ENCODE results near the gene ARHGEF39. TPM values are rescaled to one million over a fixed set of nuclear protein-coding genes. Genes with fewer than 3 reads are reported as not detected.

The ARHGEF39 gene
- total RNA-seq, 1 donor from 2014 or later: 10.4 TPM

- H3K36me3 Mint-ChIP-seq (ENCODE audit: insufficient read depth): peaks cover 41% of the 10 kb centered on the region
- no peak for TF ChIP-seq CTCF (IDR thresholded peaks at IDR 0.05; ENCODE audit: unreplicated experiment)
- DNase-seq (ENCODE audit: low spot score, unreplicated experiment): no peak
- no peaks in the 10 kb centered on the region for H3K9me3 Mint-ChIP-seq (ENCODE audit: low read depth)
- H3K27ac Mint-ChIP-seq: no peak overlapping the region
- no peaks in the 10 kb centered on the region for H3K27me3 Mint-ChIP-seq
- no peak overlapping the region for H3K4me3 Mint-ChIP-seq (ENCODE audit: low read depth)
- no peaks in the 10 kb centered on the region for H3K4me1 Mint-ChIP-seq (ENCODE audit: low read depth)
Observed at GRCh38 chr9:35711501-35712428, 46.8 kb upstream of the ARHGEF39 start.

- no peak overlapping the region for H3K27ac Mint-ChIP-seq
- no peak for DNase-seq (ENCODE audit: low spot score, unreplicated experiment)
- H3K36me3 Mint-ChIP-seq (ENCODE audit: insufficient read depth): peaks cover 38% of the 10 kb centered on the region
- no peaks in the 10 kb centered on the region for H3K27me3 Mint-ChIP-seq
- no peaks in the 10 kb centered on the region for H3K4me1 Mint-ChIP-seq (ENCODE audit: low read depth)
- TF ChIP-seq CTCF (IDR thresholded peaks at IDR 0.05; ENCODE audit: unreplicated experiment): no peak
- H3K4me3 Mint-ChIP-seq (ENCODE audit: low read depth): no peak overlapping the region
- H3K9me3 Mint-ChIP-seq (ENCODE audit: low read depth): no peaks in the 10 kb centered on the region
Observed at GRCh38 chr9:35710818-35711500, 46.0 kb upstream of the ARHGEF39 start.

- no peaks in the 10 kb centered on the region for H3K27me3 Mint-ChIP-seq
- H3K4me1 Mint-ChIP-seq (ENCODE audit: low read depth): no peaks in the 10 kb centered on the region
- H3K9me3 Mint-ChIP-seq (ENCODE audit: low read depth): no peaks in the 10 kb centered on the region
- TF ChIP-seq CTCF (IDR thresholded peaks at IDR 0.05; ENCODE audit: unreplicated experiment): no peak
- H3K27ac Mint-ChIP-seq: no peak overlapping the region
- no peak for DNase-seq (ENCODE audit: low spot score, unreplicated experiment)
- no peak overlapping the region for H3K4me3 Mint-ChIP-seq (ENCODE audit: low read depth)
- H3K36me3 Mint-ChIP-seq (ENCODE audit: insufficient read depth): peaks cover 40% of the 10 kb centered on the region
Observed at GRCh38 chr9:35708146-35708545, 43.2 kb upstream of the ARHGEF39 start.

GRCh38 chr9:35706951-35707350 is 42.0 kb upstream of the ARHGEF39 start:
- Mint-ChIP-seq H3K4me1 (ENCODE audit: low read depth) (no peaks in the 10 kb centered on the region), H3K4me3 (ENCODE audit: low read depth) (no peak overlapping the region), H3K27ac (no peak overlapping the region), H3K36me3 (ENCODE audit: insufficient read depth) (peaks cover 44% of the 10 kb centered on the region), H3K9me3 (ENCODE audit: low read depth) (no peaks in the 10 kb centered on the region), H3K27me3 (no peaks in the 10 kb centered on the region)
- TF ChIP-seq CTCF (IDR thresholded peaks at IDR 0.05; ENCODE audit: unreplicated experiment): no peak
- DNase-seq (ENCODE audit: low spot score, unreplicated experiment): no peak

- DNase-seq (ENCODE audit: low spot score, unreplicated experiment): no peak
- H3K27ac Mint-ChIP-seq: no peak overlapping the region
- TF ChIP-seq CTCF (IDR thresholded peaks at IDR 0.05; ENCODE audit: unreplicated experiment): no peak
- peaks cover 41% of the 10 kb centered on the region for H3K36me3 Mint-ChIP-seq (ENCODE audit: insufficient read depth)
- H3K4me1 Mint-ChIP-seq (ENCODE audit: low read depth): no peaks in the 10 kb centered on the region
- H3K4me3 Mint-ChIP-seq (ENCODE audit: low read depth): no peak overlapping the region
- H3K9me3 Mint-ChIP-seq (ENCODE audit: low read depth): no peaks in the 10 kb centered on the region
- H3K27me3 Mint-ChIP-seq: no peaks in the 10 kb centered on the region
Observed at GRCh38 chr9:35705836-35706430, 40.9 kb upstream of the ARHGEF39 start.
